Measurements from ENCODE around the gene PRKCA.

DNA sequence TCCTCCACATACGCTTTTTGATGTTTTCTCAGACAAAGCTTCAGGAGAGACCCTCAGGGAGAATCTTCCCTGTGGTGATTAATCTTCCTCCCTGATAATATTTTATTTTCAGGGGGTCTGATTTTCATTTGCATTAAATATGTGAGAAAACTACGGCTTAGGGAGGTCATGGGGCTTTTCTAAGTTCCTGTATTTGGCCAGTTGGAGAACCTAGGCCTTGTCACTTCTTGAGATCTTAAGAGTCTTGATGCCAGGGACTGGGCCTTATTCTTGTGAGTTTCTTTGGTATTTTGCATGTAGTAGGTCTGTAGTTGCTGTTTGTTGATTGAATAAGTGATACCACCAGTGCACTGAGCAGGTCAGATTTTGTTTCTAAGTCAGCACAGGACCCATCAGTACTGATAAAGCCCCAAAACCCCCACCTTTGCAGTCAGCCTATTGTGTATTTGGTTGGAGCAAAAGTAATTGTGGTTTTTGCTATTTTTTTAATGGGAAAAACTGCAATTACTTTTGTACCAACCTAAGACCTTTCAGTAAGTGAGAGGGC, 130.1 kb downstream of the PRKCA start:
- TF ChIP-seq, protein P1, sequence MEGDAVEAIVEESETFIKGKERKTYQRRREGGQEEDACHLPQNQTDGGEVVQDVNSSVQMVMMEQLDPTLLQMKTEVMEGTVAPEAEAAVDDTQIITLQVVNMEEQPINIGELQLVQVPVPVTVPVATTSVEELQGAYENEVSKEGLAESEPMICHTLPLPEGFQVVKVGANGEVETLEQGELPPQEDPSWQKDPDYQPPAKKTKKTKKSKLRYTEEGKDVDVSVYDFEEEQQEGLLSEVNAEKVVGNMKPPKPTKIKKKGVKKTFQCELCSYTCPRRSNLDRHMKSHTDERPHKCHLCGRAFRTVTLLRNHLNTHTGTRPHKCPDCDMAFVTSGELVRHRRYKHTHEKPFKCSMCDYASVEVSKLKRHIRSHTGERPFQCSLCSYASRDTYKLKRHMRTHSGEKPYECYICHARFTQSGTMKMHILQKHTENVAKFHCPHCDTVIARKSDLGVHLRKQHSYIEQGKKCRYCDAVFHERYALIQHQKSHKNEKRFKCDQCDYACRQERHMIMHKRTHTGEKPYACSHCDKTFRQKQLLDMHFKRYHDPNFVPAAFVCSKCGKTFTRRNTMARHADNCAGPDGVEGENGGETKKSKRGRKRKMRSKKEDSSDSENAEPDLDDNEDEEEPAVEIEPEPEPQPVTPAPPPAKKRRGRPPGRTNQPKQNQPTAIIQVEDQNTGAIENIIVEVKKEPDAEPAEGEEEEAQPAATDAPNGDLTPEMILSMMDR (IDR thresholded peaks at IDR 0.05; ENCODE audit: low read depth, low read length, missing input control) = no peak
- no peak for TF ChIP-seq YY1 (IDR thresholded peaks at IDR 0.05)
- TF ChIP-seq EGR1 (IDR thresholded peaks at IDR 0.05; ENCODE audit: low read depth in 2 of 2) = no peak
- TF ChIP-seq JUND (IDR thresholded peaks at IDR 0.05) = no peak
- TF ChIP-seq TAF1 (conservative IDR thresholded peaks at IDR 0.05) = no peak
- TF ChIP-seq SP1 (IDR thresholded peaks at IDR 0.05) = no peak
- TF ChIP-seq RAD21 (IDR thresholded peaks at IDR 0.05) = no peak
- no peak for TF ChIP-seq GABPA (IDR thresholded peaks at IDR 0.05 in 1 of 2, conservative IDR thresholded peaks at IDR 0.05 in 1 of 2)
- TF ChIP-seq, protein P2, sequence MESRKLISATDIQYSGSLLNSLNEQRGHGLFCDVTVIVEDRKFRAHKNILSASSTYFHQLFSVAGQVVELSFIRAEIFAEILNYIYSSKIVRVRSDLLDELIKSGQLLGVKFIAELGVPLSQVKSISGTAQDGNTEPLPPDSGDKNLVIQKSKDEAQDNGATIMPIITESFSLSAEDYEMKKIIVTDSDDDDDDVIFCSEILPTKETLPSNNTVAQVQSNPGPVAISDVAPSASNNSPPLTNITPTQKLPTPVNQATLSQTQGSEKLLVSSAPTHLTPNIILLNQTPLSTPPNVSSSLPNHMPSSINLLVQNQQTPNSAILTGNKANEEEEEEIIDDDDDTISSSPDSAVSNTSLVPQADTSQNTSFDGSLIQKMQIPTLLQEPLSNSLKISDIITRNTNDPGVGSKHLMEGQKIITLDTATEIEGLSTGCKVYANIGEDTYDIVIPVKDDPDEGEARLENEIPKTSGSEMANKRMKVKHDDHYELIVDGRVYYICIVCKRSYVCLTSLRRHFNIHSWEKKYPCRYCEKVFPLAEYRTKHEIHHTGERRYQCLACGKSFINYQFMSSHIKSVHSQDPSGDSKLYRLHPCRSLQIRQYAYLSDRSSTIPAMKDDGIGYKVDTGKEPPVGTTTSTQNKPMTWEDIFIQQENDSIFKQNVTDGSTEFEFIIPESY (IDR thresholded peaks at IDR 0.05) = no peak
- TF ChIP-seq RXRA (IDR thresholded peaks at IDR 0.05) = no peak
- TF ChIP-seq, protein P3, sequence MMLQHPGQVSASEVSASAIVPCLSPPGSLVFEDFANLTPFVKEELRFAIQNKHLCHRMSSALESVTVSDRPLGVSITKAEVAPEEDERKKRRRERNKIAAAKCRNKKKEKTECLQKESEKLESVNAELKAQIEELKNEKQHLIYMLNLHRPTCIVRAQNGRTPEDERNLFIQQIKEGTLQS (IDR thresholded peaks at IDR 0.05) = no peak

Data from liver (tissue), 3 donors.